PFSK-1 (cell line): ENCODE results near the gene RNF224.

Experiments used
- FOXP2 ChIP-seq: optimal IDR thresholded peaks from 2 replicates; pipeline ENCODE3; 2011; ENCODE audit warnings: borderline replicate concordance, control low read depth, inconsistent platforms; ENCODE audit not compliant: insufficient read depth; ENCODE audit errors: extremely low read length, extremely low read depth
- POLR2AphosphoS5 ChIP-seq: IDR thresholded peaks from 2 replicates; pipeline ENCODE4 v1.6.1; 2012; ENCODE audit warnings: low read depth, mild to moderate bottlenecking, control low read depth, low read length, moderate library complexity
- REST ChIP-seq, 2 experiments: IDR thresholded peaks; 2 replicates each; pipeline versions ENCODE4 v1.6.1 to v1.8.0; 2011 to 2012; ENCODE audit warnings: low read depth in 2 of 2, low read length in 2 of 2, control low read depth in 1 of 2, inconsistent platforms in 1 of 2, mild to moderate bottlenecking in 1 of 2, moderate library complexity in 1 of 2; ENCODE audit not compliant: insufficient read depth in 1 of 2
- SIN3A ChIP-seq: IDR thresholded peaks from 2 replicates; pipeline ENCODE4 v1.6.1; 2012; ENCODE audit warnings: mild to moderate bottlenecking, low read length, moderate library complexity, borderline replicate concordance; ENCODE audit not compliant: insufficient read depth
- TAF1 ChIP-seq: IDR thresholded peaks from 2 replicates; pipeline ENCODE4 v1.6.1; 2012; ENCODE audit warnings: low read length, control low read depth, borderline replicate concordance; ENCODE audit not compliant: insufficient read depth

RNF224 gene

GRCh38 chr9:137231372-137232039 lies 4.2 kb downstream of the RNF224 start:
- TF ChIP-seq REST (IDR thresholded peaks at IDR 0.05; ENCODE audit: insufficient read depth in 1 of 2, low read depth in 2 of 2, low read length in 2 of 2) (no peak), FOXP2 (no peak), SIN3A (no peak), POLR2AphosphoS5 (no peak), TAF1 (no peak)

- no peak for TF ChIP-seq FOXP2
- no peak for TF ChIP-seq REST (IDR thresholded peaks at IDR 0.05; ENCODE audit: insufficient read depth in 1 of 2, low read depth in 2 of 2, low read length in 2 of 2)
- no peak for TF ChIP-seq POLR2AphosphoS5
- TF ChIP-seq TAF1, result no peak
- TF ChIP-seq SIN3A, result no peak
Observed at GRCh38 chr9:137232101-137232500, 4.8 kb downstream of the RNF224 start.

- TF ChIP-seq POLR2AphosphoS5 (no peak), TAF1 (no peak), REST (IDR thresholded peaks at IDR 0.05; ENCODE audit: insufficient read depth in 1 of 2, low read depth in 2 of 2, low read length in 2 of 2) (no peak), SIN3A (no peak), FOXP2 (no peak)
Observed at GRCh38 chr9:137232510-137232909, 5.2 kb downstream of the RNF224 start.

GRCh38 chr9:137233143-137233980 lies 6.1 kb downstream of the RNF224 start:
- TF ChIP-seq REST (IDR thresholded peaks at IDR 0.05; ENCODE audit: insufficient read depth in 1 of 2, low read depth in 2 of 2, low read length in 2 of 2) (no peak), TAF1 (no peak), POLR2AphosphoS5 (no peak), SIN3A (no peak), FOXP2 (no peak)
